GM19468 (cell line): ENCODE results near the gene ITLN2.
"Not testable (repeated sequence)": the region's sequence is repeated elsewhere in the genome, so short reads cannot be mapped to it uniquely, and the experiment has no call there.

Source experiments
- ATAC-seq: cut with Tn5 transposase; IDR thresholded peaks from one replicate; pipeline ENCODE4 v1.9.1; 2021; ENCODE audit warnings: mild to moderate bottlenecking, moderate library complexity, moderate number of reproducible peaks; ENCODE audit not compliant: unreplicated experiment; ENCODE audit errors: extremely low read depth

Gene ITLN2

GRCh38 chr1:160954158-160955104 is at the start of gene ITLN2:
Gene ITLN2, minus strand, starts transcription at chr1:160954809. Its CDS starts 68 bp downstream, at chr1:160954741.
- no peak for ATAC-seq

GRCh38 chr1:161001525-161001924 is 46.9 kb upstream of the ITLN2 start:
- ATAC-seq: no peak

- no peak for ATAC-seq
Observed at GRCh38 chr1:161000736-161001480, 46.3 kb upstream of the ITLN2 start.

- ATAC-seq: no peak
Observed at GRCh38 chr1:160999376-160999775, 44.8 kb upstream of the ITLN2 start.

GRCh38 chr1:160997323-160998038 is 42.9 kb upstream of the ITLN2 start:
- no peak for ATAC-seq

GRCh38 chr1:160996178-160996577 is 41.6 kb upstream of the ITLN2 start:
- ATAC-seq: no peak

GRCh38 chr1:160993544-160994193 is 39.1 kb upstream of the ITLN2 start:
- ATAC-seq: no peak

- ATAC-seq: not testable (repeated sequence)
Observed at GRCh38 chr1:160992036-160992435, 37.4 kb upstream of the ITLN2 start.

- ATAC-seq: no peak
Observed at GRCh38 chr1:160987359-160988050, 32.9 kb upstream of the ITLN2 start.

GRCh38 chr1:160985723-160986122 is 31.1 kb upstream of the ITLN2 start:
- no peak for ATAC-seq

GRCh38 chr1:160981584-160982411 is 27.2 kb upstream of the ITLN2 start:
- no peak for ATAC-seq

GRCh38 chr1:160979286-160979685 is 24.7 kb upstream of the ITLN2 start:
- no peak for ATAC-seq

GRCh38 chr1:160978510-160978927 is 23.9 kb upstream of the ITLN2 start:
- no peak for ATAC-seq

- ATAC-seq: no peak
Observed at GRCh38 chr1:160975026-160975425, 20.4 kb upstream of the ITLN2 start.

GRCh38 chr1:160973491-160973890 is 18.9 kb upstream of the ITLN2 start:
- ATAC-seq: no peak

GRCh38 chr1:160972939-160973338 is 18.3 kb upstream of the ITLN2 start:
- ATAC-seq: no peak

- ATAC-seq: no peak
Observed at GRCh38 chr1:160971618-160972056, 17.0 kb upstream of the ITLN2 start.

- no peak for ATAC-seq
Observed at GRCh38 chr1:160963521-160963920, 8.9 kb upstream of the ITLN2 start.

- ATAC-seq: no peak
Observed at GRCh38 chr1:160961419-160961818, 6.8 kb upstream of the ITLN2 start.
